H1 (cell line): ENCODE results near the gene SLC5A7. TPM values are rescaled to one million over a fixed set of nuclear protein-coding genes. Genes with fewer than 3 reads are reported as not detected.

Source experiments
- CTCF ChIA-PET: fragments of 300-600 bp; sonication (Branson Sonifier 250); formaldehyde crosslinking; loops from one replicate; lab custom pipeline; 2021; ENCODE audit not compliant: partially characterized antibody; lab: Charles Lee
- POLR2A ChIA-PET: fragments of 300-600 bp; sonication (Branson Sonifier 250); formaldehyde crosslinking; loops from one replicate; lab custom pipeline; 2021; ENCODE audit warnings: inconsistent platforms; ENCODE audit not compliant: partially characterized antibody; lab: Charles Lee
- DNase-seq, 2 experiments: peaks; one replicate each; pipeline versions ENCODE4 v3.0.0 to v3.0.0-alpha.2; 2010 to 2022; ENCODE audit warnings: low spot score in 2 of 2, low read depth in 1 of 2, mixed read lengths in 1 of 2
- FAIRE-seq: peaks from 2 replicates; lab custom pipeline; 2011; peaks lifted over from hg19 to GRCh38; lab: Jason Lieb, UNC
- H2AFZ ChIP-seq: 2 replicates; pipeline ENCODE4 v1.8.1; 2012; ENCODE audit warnings: low read length, inconsistent platforms
- H2AK5ac ChIP-seq: 2 replicates; pipeline ENCODE4 v1.6.1; 2013; ENCODE audit warnings: low read depth, low read length
- H2BK120ac ChIP-seq: replicated peaks from 2 replicates; pipeline ENCODE3; 2013; ENCODE audit warnings: low read depth, low read length, inconsistent platforms
- H2BK12ac ChIP-seq: 2 replicates; pipeline ENCODE4 v1.6.1; 2013; ENCODE audit warnings: low read depth, low read length
- H2BK15ac ChIP-seq: 2 replicates; pipeline ENCODE4 v1.6.1; 2013; ENCODE audit warnings: low read length
- H2BK20ac ChIP-seq: 2 replicates; pipeline ENCODE4 v1.6.1; 2013; ENCODE audit warnings: low read length
- H2BK5ac ChIP-seq: 2 replicates; pipeline ENCODE4 v1.6.1; 2013; ENCODE audit warnings: low read depth, low read length
- H3K14ac ChIP-seq: 2 replicates; pipeline ENCODE4 v1.6.1; 2013; ENCODE audit warnings: inconsistent platforms; ENCODE audit not compliant: insufficient read length
- H3K18ac ChIP-seq: 2 replicates; pipeline ENCODE4 v1.6.1; 2013; ENCODE audit warnings: low read length; ENCODE audit errors: extremely low read depth
- H3K23ac ChIP-seq: 2 replicates; pipeline ENCODE4 v1.6.1; 2013; ENCODE audit warnings: inconsistent platforms; ENCODE audit not compliant: insufficient read length
- H3K23me2 ChIP-seq: 2 replicates; pipeline ENCODE4 v1.6.1; 2013; ENCODE audit warnings: low read depth, low read length
- H3K27ac ChIP-seq: 2 replicates; pipeline ENCODE4 v1.6.1; 2011; ENCODE audit warnings: low read depth, low read length, inconsistent platforms
- H3K27me3 ChIP-seq, 4 experiments: replicated peaks in 1 of 4; 1 replicate in 1 of 4; 2 replicates in 3 of 4; pipeline versions ENCODE4 v1.6.1 to v1.8.1; 2011 to 2013; ENCODE audit warnings: low read length in 3 of 4, mild to moderate bottlenecking in 3 of 4, inconsistent platforms in 2 of 4, mixed read lengths in 2 of 4, moderate library complexity in 1 of 4; ENCODE audit not compliant: control insufficient read depth in 3 of 4, insufficient read depth in 3 of 4; ENCODE audit errors: extremely low read depth in 1 of 4
- H3K36me3 ChIP-seq, 4 experiments: 2 replicates each; pipeline versions ENCODE4 v1.6.1 to v1.8.1; 2011 to 2013; ENCODE audit warnings: mild to moderate bottlenecking in 4 of 4, low read length in 3 of 4, moderate library complexity in 2 of 4, control low read depth in 1 of 4, inconsistent platforms in 1 of 4; ENCODE audit not compliant: insufficient read depth in 4 of 4, control insufficient read depth in 2 of 4
- H3K4ac ChIP-seq: replicated peaks from 2 replicates; pipeline ENCODE3; 2013; ENCODE audit warnings: low read length, low read depth, mixed read lengths, inconsistent platforms; ENCODE audit not compliant: insufficient read length
- H3K4me1 ChIP-seq, 4 experiments: replicated peaks in 1 of 4; 1 replicate in 1 of 4; 2 replicates in 3 of 4; pipeline versions ENCODE4 v1.6.1 to v1.8.1; 2011 to 2013; ENCODE audit warnings: low read length in 3 of 4, inconsistent platforms in 2 of 4, mixed read lengths in 1 of 4; ENCODE audit not compliant: insufficient read depth in 4 of 4, control insufficient read depth in 3 of 4
- H3K4me2 ChIP-seq, 2 experiments: 2 replicates each; pipeline versions ENCODE4 v1.6.1 to v1.8.1; 2011 to 2013; ENCODE audit warnings: low read depth in 2 of 2, low read length in 2 of 2, control low read depth in 1 of 2, inconsistent platforms in 1 of 2, mild to moderate bottlenecking in 1 of 2; ENCODE audit not compliant: insufficient read depth in 1 of 2
- H3K4me3 ChIP-seq, 4 experiments: fragments of 200-600, 300-600 bp in 1 of 4; sonication (generic), shearing (Covaris generic), sonication (Bioruptor Twin) in 1 of 4; 2 replicates each; pipeline versions ENCODE4 v1.5.1 to v1.8.1; 2011 to 2016; ENCODE audit warnings: low read length in 4 of 4, low read depth in 3 of 4, control low read depth in 2 of 4, inconsistent platforms in 2 of 4, mild to moderate bottlenecking in 2 of 4, mixed read lengths in 1 of 4, moderate library complexity in 1 of 4; ENCODE audit not compliant: insufficient read depth in 2 of 4; ENCODE audit errors: extremely low read depth in 1 of 4
- H3K56ac ChIP-seq: replicated peaks from 2 replicates; pipeline ENCODE3; 2013; ENCODE audit warnings: low read depth, mild to moderate bottlenecking, mixed read lengths, low read length, inconsistent platforms; ENCODE audit not compliant: insufficient read length
- H3K79me1 ChIP-seq: 2 replicates; pipeline ENCODE4 v1.6.1; 2013; ENCODE audit warnings: low read depth, low read length, control low read depth
- H3K79me2 ChIP-seq, 2 experiments: 2 replicates each; pipeline versions ENCODE4 v1.6.1 to v1.8.1; 2012 to 2013; ENCODE audit warnings: low read length in 2 of 2, mild to moderate bottlenecking in 2 of 2, inconsistent platforms in 1 of 2; ENCODE audit not compliant: insufficient read depth in 2 of 2, control insufficient read depth in 1 of 2
- H3K9ac ChIP-seq, 4 experiments: replicated peaks in 1 of 4; 1 replicate in 1 of 4; 2 replicates in 3 of 4; pipeline versions ENCODE4 v1.6.1 to v1.8.1; 2011 to 2013; ENCODE audit warnings: low read depth in 3 of 4, low read length in 3 of 4, control low read depth in 2 of 4, mild to moderate bottlenecking in 2 of 4, moderate library complexity in 2 of 4, inconsistent platforms in 1 of 4; ENCODE audit errors: extremely low read depth in 1 of 4
- H3K9me3 ChIP-seq, 2 experiments: 2 replicates each; pipeline versions ENCODE4 v1.6.1 to v1.8.1; 2012 to 2013; ENCODE audit warnings: mild to moderate bottlenecking in 2 of 2, moderate library complexity in 2 of 2, control low read depth in 1 of 2, inconsistent platforms in 1 of 2, low read depth in 1 of 2, low read length in 1 of 2, mixed read lengths in 1 of 2; ENCODE audit not compliant: insufficient read depth in 2 of 2
- H4K20me1 ChIP-seq, 2 experiments: replicated peaks in 1 of 2; 2 replicates each; pipeline versions ENCODE3 to v1.8.1; 2011 to 2013; ENCODE audit warnings: inconsistent platforms in 2 of 2, low read length in 2 of 2, mild to moderate bottlenecking in 1 of 2; ENCODE audit not compliant: insufficient read depth in 2 of 2, control insufficient read depth in 1 of 2
- H4K5ac ChIP-seq: 2 replicates; pipeline ENCODE4 v1.6.1; 2013; ENCODE audit warnings: low read length, low read depth, mixed read lengths, inconsistent platforms; ENCODE audit not compliant: insufficient read length
- H4K8ac ChIP-seq: 2 replicates; pipeline ENCODE4 v1.8.0; 2013; ENCODE audit warnings: mild to moderate bottlenecking, moderate library complexity, low read length, inconsistent platforms; ENCODE audit not compliant: insufficient read depth; ENCODE audit errors: extremely low read depth
- H4K91ac ChIP-seq: replicated peaks from 2 replicates; pipeline ENCODE3; 2013; ENCODE audit warnings: low read length, mixed read lengths, inconsistent platforms; ENCODE audit not compliant: insufficient read length
- ATF3 ChIP-seq: IDR thresholded peaks from 2 replicates; pipeline ENCODE4 v1.6.1; 2011; ENCODE audit warnings: low read depth, mild to moderate bottlenecking, low read length; ENCODE audit not compliant: insufficient read depth
- CHD2 ChIP-seq: IDR thresholded peaks from 2 replicates; pipeline ENCODE4 v1.6.1; 2012; ENCODE audit warnings: low read length, improper control_type of control experiment
- EP300 ChIP-seq, 2 experiments: IDR thresholded peaks; 1 replicate in 1 of 2; 2 replicates in 1 of 2; pipeline ENCODE4 v1.6.1; 2011 to 2012; ENCODE audit warnings: low read depth in 2 of 2, low read length in 2 of 2, mild to moderate bottlenecking in 2 of 2, borderline replicate concordance in 1 of 2, inconsistent platforms in 1 of 2, moderate library complexity in 1 of 2
- EZH2 ChIP-seq: fragments of 200-600 bp; sonication (generic); IDR thresholded peaks from 2 replicates; pipeline ENCODE4 v1.7.1; 2012; ENCODE audit warnings: low read depth, mild to moderate bottlenecking, moderate library complexity, low read length, inconsistent platforms; ENCODE audit not compliant: severe bottlenecking
- PHF8 ChIP-seq: fragments of 200-600 bp; sonication (generic); conservative IDR thresholded peaks from 2 replicates; pipeline ENCODE4 v1.7.1; 2012; ENCODE audit warnings: low read depth, mild to moderate bottlenecking, inconsistent platforms, low read length, moderate library complexity
- RXRA ChIP-seq: IDR thresholded peaks from 2 replicates; pipeline ENCODE4 v1.6.1; 2011; ENCODE audit warnings: low read depth, mild to moderate bottlenecking, low read length, moderate library complexity; ENCODE audit not compliant: insufficient read depth
- WGBS, 2 experiments: shearing (Covaris generic) in 1 of 2; methylation state at CpG; one replicate each; pipeline versions ENCODE4 v1.1.6 to v1.1.7; 2013 to 2015; ENCODE audit warnings: low lambda C conversion rate in 2 of 2, mixed read lengths in 2 of 2, inconsistent platforms in 1 of 2, low coverage in 1 of 2, missing lambda C conversion rate in 1 of 2; ENCODE audit not compliant: insufficient replicate concordance in 2 of 2, insufficient coverage in 1 of 2, insufficient read length in 1 of 2; ENCODE audit errors: extremely low coverage in 1 of 2, missing lambda C conversion rate in 1 of 2; 5-methylcytosine and 5-hydroxymethylcytosine counted together
- polyA plus RNA-seq, 7 experiments: library from polyadenylated mRNA; depleted of rRNA in 3 of 7; stranded (reverse) in 5 of 7; unstranded in 2 of 7; fragments of >200 nt in 5 of 7; fragments of 200-250 nt in 2 of 7; gene quantifications; 1 replicate in 5 of 7; 2 replicates in 1 of 7; 4 replicates in 1 of 7; pipeline versions ENCODE4 v1.2.1 to v1.2.3, GENCODE V29; 2011 to 2013; ENCODE audit warnings: missing spikeins in 2 of 7, mixed read lengths in 2 of 7
- total RNA-seq: library from RNA; stranded (reverse); fragmentation: NEBNext Ultra II Directional; extraction: Animal tissue kit (Norgen Biotek cat#: 25700); gene quantifications from 2 replicates; pipeline ENCODE4 v1.2.1, GENCODE V29; 2021

The SLC5A7 gene
- total and polyA plus RNA-seq, 2 of the 8 experiments (the other 6 are each of a cell fraction or from before 2014, with no cell fraction given), result 0.15 to 0.30 TPM

- H4K20me1 ChIP-seq, result no peaks in the 10 kb centered on the region
- H3K4ac ChIP-seq, result no peak overlapping the region
- H3K27ac ChIP-seq, result no peak overlapping the region
- no peak overlapping the region for H3K18ac ChIP-seq
- no peak overlapping the region for H2AK5ac ChIP-seq
- no peaks in the 10 kb centered on the region for H3K79me2 ChIP-seq
- no peaks in the 10 kb centered on the region for H3K9me3 ChIP-seq
- H3K79me1 ChIP-seq, result no peaks in the 10 kb centered on the region
- DNase-seq, result no peak
- no peak overlapping the region for H3K14ac ChIP-seq
- no peak overlapping the region for H4K5ac ChIP-seq
- no peak overlapping the region for H2BK5ac ChIP-seq
- no peak overlapping the region for H4K91ac ChIP-seq
- no peaks in the 10 kb centered on the region for H3K36me3 ChIP-seq
- H3K4me2 ChIP-seq, result no peak overlapping the region
- no peak overlapping the region for H2BK12ac ChIP-seq
- H2AFZ ChIP-seq, result no peak overlapping the region
- peaks cover 0 to 8% (median 3%) of the 10 kb centered on the region in 4 experiments; a peak in 5 of 7 replicates for H3K27me3 ChIP-seq
- no peak for FAIRE-seq
- H3K4me3 ChIP-seq, result no peak overlapping the region
- H3K23ac ChIP-seq, result no peak overlapping the region
- H3K4me1 ChIP-seq, result no peaks in the 10 kb centered on the region
- TF ChIP-seq RXRA (no peak), PHF8 (no peak), ATF3 (no peak), EP300 (IDR thresholded peaks at IDR 0.05; ENCODE audit: borderline replicate concordance in 1 of 2, low read depth in 2 of 2, low read length in 2 of 2) (no peak), CHD2 (no peak), EZH2 (no peak)
- ChIA-PET CTCF (no interaction called here), POLR2A (no interaction called here)
- H2BK20ac ChIP-seq, result no peak overlapping the region
- WGBS, 2 experiments, result 86% methylated on average over 1 of the region's 1 CpG; no CpG with 5 or more reads in 1 of the 2 experiments
- no peak overlapping the region for H2BK120ac ChIP-seq
- H2BK15ac ChIP-seq, result no peak overlapping the region
- H3K9ac ChIP-seq, result no peak overlapping the region
- no peaks in the 10 kb centered on the region for H3K23me2 ChIP-seq
- no peak overlapping the region for H3K56ac ChIP-seq
- H4K8ac ChIP-seq, result no peak overlapping the region
Observed at GRCh38 chr2:107992069-107992468, 5.7 kb downstream of the SLC5A7 start.
